ENCODE measurements around the gene OSCAR. TPM values are rescaled to one million over a fixed set of nuclear protein-coding genes. Genes with fewer than 3 reads are reported as not detected.

Gene OSCAR
- 0.19 and 1.2 TPM in 2 replicates for total RNA-seq (2014; rRNA removed; shearing (Covaris generic))
- 9.7 and 13.9 TPM in 2 replicates for polyA plus RNA-seq (2015; cell fraction: cytosol; rRNA removed)
- polyA plus RNA-seq (2015; cell fraction: nucleus; rRNA removed), result 19.1 and 32.1 TPM in 2 replicates

GRCh38 chr19:54100561-54100960 is at the start of gene OSCAR:
Gene OSCAR, minus strand, starts transcription at chr19:54100803. Its CDS starts 11 bp downstream, at chr19:54100792.
- DNase-seq (ENCODE audit: low read depth), result peak; percentile 59

DNA sequence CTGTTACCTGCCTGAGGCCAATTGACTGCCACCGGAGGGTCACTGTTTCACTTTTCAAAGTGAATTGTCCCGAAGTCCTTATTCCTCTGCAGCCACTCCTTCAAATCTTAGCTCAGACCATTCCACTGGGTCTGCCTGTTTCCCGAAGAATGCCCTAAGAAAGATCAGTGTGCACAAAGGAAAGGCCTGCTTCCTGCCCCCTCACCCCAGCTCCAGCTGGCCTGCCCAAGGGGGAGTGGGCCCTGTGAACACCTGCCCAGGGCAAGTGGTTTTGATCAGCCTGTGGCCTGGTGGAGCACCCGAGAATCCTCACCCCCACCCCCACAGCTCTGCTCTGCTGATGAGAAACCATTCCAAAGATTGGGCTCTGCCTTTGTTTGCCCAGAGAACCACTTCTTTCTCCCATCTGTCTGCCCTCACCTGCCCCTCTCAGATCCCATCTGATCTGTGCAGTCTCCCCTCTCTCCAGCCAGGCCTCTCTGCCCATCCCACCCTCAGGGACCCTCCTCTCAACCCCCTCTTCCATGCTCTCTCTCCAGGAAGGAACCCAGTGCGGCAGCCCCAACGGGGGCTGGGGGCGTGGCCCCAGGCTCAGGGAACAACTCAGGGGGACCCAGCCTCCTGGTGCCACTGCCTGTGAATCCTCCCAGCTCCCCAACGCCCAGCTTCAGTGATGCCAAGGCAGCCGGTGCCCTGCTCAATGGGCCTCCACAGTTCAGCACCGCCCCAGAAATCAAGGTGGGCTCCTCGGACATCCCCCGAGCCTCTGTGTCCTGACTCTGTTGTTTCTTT is 48.6 kb upstream of the OSCAR start:
- DNase-seq (ENCODE audit: low read depth), result no peak

- DNase-seq (ENCODE audit: low read depth), result no peak
These were observed 47.6 kb upstream of the OSCAR start for GRCh38 chr19:54148158-54148557.

DNA sequence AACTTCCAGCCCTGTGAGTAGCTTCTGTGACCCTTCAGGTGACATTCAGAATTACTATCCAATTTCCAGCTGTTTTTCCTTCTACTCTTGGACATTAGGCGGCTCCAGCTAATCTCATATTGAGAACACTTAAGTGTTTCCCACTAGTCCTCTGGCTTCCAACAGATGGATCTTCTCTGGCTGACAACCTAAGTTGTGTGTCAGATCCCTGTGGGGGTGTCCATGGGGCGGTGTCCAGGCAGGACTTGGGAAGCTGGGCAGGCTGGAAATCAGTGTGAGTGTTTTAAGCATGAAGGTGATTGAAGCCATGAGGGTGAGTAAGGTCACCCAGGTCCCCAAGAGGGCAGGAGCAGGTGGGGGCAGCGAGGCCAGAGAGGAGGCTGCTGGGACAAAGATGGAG is 47.1 kb upstream of the OSCAR start:
- no peak for DNase-seq (ENCODE audit: low read depth)

GRCh38 chr19:54145541-54146158 is 45.0 kb upstream of the OSCAR start:
- no peak for DNase-seq (ENCODE audit: low read depth)

- DNase-seq (ENCODE audit: low read depth), result no peak
These were observed 41.7 kb upstream of the OSCAR start for GRCh38 chr19:54142166-54142780.

DNA sequence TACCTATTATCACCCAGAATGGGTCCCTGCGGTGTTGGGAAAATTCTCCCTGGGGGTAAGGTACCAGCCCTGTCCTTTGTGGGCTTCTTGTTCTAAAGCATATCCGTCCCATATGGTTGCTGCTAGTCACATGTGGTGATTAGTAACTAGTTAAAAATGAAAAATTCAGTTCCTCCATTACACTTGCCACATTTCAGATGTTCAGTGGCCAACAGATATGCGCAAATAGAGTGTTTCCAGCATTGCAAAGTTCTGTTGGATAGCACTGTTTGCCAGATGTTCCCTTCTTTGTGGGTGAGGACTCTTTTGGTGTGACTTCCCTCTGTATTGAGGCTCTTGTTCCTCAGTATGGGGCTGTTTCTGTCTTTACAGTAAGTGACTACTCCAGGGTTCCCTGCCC is 40.8 kb upstream of the OSCAR start:
- DNase-seq (ENCODE audit: low read depth), result no peak

DNA sequence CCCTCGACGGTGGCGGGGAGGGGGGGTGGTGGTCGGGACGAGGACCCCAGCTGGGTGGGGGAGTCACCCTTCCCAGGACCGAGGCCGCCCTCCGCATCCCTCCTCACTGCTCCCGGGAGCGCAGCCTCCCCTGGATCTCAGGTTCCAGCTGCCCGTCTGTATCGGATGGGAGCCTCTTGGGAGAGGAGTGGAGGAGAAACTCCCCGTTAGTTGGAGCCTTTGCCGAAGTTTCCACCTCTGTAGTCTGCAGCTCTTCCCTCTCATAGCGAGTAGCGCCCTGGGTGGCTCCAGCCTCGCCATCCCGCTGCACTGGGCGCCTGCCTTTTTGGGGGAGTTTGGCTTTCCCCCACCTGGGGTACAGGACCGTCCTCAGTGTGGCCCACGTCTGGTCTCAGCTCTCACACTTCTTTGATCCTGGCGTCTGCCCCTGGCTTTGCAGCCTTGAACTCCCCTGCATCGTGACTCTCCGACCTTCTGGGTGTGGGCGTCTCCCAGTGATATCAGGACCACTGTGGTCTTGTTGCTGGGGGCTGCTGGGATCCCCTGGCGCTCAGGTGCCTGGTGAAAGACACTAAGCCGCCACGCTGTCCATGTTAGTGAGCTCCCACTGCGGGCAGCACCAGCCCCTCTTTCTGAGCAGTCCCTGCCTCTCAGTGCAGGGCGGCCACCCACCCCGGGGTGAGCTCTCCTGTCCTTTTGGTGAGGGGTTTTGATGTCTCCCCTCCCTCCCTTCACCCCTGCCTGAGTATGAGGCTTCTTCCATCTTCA is 38.1 kb upstream of the OSCAR start:
- DNase-seq (ENCODE audit: low read depth), result no peak

- no peak for DNase-seq (ENCODE audit: low read depth)
These were observed 37.3 kb upstream of the OSCAR start, which contains the start of gene CNOT3 for GRCh38 chr19:54137699-54138488. Gene CNOT3, plus strand, starts transcription at chr19:54137762. Its CDS starts 5,217 bp downstream, at chr19:54142979.

GRCh38 chr19:54136864-54137698 is 36.5 kb upstream of the OSCAR start:
- DNase-seq (ENCODE audit: low read depth), result peak; percentile 100

DNA sequence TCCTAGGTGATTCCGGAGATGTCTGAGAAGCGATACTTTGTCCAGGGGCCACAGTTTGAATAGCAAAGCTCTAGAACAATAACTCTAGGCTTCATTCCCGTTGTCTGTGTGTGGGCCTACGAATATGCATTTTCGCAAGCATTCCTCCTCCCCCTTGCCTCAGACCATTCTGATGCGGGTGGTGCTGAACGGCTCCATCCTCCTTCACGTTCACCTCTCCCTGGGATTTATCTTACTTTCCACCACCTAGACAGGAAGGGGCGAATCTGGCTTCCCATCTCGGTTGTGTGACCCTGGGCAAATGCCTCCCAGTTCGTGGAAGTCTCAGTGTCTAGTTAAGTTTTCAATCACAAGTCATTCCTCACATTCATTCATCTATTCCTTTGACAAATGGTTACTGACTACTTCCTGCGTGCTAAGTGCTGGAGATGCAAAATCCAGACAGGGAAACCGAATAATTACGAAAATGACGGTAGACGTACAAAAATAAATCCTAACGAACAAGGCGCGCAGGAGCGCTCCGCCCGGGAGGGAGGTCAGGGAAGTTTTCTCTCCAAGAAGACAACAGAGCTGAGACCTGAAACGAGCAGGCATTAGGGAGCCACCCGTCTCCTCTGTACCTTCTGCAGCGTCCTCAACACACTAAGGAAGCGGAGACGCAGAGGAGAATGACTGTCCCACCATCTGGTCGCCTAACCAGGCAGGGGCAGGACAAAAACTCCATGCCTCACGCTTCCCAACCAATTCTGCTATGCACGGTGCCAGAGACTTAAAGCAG is 35.7 kb upstream of the OSCAR start:
- no peak for DNase-seq (ENCODE audit: low read depth)

DNA sequence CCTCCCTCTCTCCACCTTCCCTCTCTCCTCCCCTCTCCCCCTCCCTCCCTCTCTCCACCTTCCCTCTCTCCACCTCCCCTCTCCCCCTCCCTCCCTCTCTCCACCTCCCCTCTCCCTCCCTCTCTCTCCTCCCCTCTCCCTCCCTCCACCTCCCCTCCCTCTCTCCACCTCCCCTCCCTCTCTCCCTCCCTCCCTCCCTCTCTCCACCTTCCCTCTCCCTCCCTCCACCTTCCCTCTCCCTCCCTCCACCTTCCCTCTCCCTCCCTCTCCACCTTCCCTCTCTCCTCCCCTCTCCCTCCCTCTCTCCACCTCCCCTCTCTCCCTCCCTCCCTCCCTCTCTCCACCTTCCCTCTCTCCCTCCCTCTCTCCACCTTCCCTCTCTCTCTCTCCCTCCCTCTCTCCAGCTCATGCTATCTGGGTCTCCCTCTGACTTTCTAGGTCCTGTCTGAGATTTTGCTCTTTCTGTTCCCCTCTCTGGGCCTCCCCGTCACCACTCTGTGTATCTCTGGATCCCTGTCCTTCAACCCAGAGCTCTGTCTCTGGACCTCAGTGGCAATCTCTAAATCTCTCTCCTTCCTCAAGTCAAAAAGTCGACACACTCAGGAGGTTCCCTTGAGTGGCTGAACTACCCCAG is 33.5 kb upstream of the OSCAR start:
- no peak for DNase-seq (ENCODE audit: low read depth)

- peak; percentile 57 for DNase-seq (ENCODE audit: low read depth)
These were observed 32.8 kb upstream of the OSCAR start for GRCh38 chr19:54133312-54133956.

GRCh38 chr19:54129617-54129996 is 29.0 kb upstream of the OSCAR start:
- no peak for DNase-seq (ENCODE audit: low read depth)

- DNase-seq (ENCODE audit: low read depth), result no peak
These were observed 28.4 kb upstream of the OSCAR start for GRCh38 chr19:54128796-54129616.

GRCh38 chr19:54128441-54128725 is 27.8 kb upstream of the OSCAR start:
- no peak for DNase-seq (ENCODE audit: low read depth)

Data from HT1080 (cell line).